HG02610 (cell line): ENCODE data around the gene HOXC13.

Experiments used
- ATAC-seq: cut with Tn5 transposase; IDR thresholded peaks from one replicate; pipeline ENCODE4 v1.9.1; 2021; ENCODE audit warnings: mild to moderate bottlenecking, moderate library complexity; ENCODE audit not compliant: unreplicated experiment

Gene HOXC13

DNA sequence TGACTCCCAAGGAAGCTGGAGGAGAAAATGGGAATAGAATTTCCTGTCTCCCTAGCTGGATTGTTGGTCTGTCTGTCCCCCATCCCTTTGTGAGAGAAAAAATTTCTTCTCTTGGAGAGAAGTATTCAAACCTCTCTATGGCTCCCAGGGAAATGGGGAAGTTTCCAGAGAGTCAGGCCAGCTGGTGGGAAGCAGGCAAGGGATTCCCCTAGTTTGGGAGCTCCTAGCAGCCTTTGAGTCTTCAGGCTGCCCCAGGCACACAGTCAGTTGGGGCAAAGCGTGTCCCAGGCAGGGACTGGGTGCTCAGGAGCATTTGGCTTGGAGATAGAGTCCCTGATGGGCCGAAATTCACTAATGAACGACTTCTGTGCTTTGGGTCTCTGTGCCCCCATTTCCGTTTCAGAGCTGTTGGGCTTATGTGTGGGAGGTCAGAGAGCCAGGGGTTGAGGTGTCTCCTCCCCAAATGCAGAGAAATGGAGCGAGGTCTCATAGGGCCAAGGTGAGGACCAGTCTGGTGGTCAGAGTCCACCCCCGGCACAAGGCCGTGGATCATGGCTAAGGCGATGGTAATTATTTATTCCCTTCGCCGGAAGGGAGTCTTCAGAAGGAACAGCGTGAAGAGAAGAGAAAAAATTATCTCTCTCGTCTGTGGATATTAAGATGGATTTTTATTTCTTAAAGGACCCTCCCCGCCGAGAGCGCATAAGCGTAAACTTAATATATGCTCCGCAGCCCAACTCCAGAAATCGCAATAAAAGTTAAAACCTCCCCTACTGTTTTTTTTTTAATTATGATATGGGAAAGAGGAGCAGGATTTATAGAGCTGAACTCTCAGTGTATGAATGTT, 54.8 kb downstream of the HOXC13 start:
- no peak for ATAC-seq

DNA sequence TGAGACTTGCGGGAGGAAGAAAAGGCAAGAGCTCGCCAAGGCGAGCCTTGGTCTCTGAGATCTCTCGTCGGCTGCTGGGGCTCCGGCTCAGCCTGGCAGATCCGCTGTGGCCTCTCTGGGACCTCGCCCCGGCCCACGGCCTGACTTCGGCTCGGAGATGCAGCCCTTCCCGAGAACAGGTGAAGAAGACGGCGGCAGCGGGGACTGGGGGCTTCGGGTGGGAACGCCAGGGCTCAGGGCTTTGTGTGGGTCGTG, 55.3 kb downstream of the HOXC13 start:
- ATAC-seq, result no peak

DNA sequence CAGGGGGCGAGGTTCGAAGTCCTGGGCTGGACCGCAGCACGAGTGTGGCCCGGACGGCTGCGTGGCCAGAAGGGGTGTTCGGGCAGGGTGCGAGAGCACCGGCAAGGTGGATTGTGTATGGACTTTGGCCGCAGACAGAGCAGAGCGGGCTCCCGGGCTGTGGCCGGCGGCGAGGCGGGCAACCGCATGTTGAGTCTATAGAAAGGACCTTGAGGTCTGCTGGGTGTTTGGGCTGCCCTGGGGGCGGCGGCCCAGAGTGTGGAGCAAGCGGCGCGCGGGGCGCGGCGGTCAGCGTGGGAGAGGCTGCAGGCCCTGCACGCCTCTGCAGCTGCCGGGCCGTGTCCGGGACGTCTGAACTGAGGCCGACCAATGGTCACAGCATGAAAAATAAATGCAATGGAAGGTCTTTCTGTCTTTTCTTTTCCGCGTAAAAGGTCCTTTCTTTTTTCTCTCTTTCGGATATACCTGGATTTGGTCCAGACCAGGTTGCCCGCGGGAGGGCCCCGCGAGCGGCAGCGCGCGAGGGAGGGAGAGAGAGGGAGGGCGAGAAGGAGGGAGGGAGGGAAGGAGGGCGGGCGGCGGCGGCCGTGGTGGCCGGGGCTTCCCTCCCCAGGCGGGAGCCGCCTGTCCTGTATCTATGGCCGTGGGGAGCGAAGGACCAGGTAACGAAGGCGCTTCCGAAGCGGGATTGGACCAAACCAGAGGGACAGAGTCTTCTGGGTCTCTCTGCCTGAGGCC, 55.8 kb downstream of the HOXC13 start:
- no peak for ATAC-seq

DNA sequence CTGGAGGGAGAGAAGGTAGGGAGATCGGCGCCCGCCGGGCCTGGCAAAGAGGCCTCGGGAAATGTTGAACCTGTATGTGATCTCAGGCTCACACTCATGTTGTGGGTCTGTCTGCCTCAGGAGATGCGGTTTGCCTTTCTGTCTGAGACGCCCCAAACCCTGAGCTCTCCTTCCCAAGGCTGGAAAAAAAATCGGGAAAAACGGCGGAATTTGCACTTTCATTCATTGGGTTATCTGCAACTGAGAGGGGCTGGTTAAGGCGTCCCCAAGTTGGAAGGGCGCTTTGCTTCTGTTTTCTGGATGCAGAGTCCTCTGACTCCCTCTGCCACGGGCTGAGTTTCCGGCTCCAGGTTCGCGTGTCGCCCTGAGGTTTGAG, 56.4 kb downstream of the HOXC13 start:
- no peak for ATAC-seq

DNA sequence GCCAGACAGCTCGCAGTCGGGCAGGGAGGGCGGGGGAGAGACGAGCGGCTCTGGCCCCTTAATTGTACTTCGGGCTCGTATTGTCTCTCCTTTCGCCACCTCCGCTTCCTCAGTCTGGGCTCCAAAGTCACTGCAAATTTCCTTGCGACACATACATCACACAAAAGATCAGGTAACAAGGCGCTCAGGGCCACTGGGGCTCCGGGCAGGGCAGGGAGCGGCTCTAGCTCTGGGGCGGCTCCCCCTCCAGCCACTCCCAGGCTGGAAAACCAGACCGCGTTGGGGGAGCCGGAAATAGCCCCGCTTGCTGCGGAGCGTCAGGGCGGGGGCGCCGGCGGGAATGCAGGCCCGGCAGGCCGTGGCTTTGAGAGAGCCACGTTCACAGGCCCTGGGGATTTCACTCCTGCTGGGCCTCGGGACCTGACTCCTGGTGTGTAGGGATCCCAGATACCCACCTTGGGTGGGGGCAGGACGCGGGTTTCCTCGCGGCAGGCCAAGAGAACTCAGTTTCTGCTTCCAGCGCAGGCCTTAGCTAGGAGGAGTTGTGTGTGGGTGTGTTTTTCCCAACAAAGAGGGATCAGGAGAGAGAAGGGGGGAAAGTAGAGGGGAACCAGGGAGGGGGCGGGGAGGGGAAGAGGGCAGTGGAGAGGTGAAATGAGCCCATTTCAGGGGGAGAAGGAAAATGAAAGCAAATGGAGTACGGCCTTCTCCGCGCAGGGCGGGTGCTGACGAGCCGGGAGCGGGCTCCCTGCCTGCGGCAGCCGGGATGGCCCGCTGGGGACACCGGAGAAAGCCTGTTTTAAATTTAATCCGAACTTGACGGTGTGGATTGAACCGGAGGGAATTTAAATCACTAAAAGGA, 57.0 kb downstream of the HOXC13 start:
- ATAC-seq, result no peak
